Measurements from ENCODE around the gene RNF123. TPM values are rescaled to one million over a fixed set of nuclear protein-coding genes. Genes with fewer than 3 reads are reported as not detected.
A peak's percentile ranks its signal among the peaks of the same experiment; 100 is the strongest.

The RNF123 gene
- total and polyA plus RNA-seq, 10 of the 15 experiments (the other 5 are each of a cell fraction or from before 2014, with no cell fraction given) = 4.2 to 31.5 (median 17.6) TPM

DNA sequence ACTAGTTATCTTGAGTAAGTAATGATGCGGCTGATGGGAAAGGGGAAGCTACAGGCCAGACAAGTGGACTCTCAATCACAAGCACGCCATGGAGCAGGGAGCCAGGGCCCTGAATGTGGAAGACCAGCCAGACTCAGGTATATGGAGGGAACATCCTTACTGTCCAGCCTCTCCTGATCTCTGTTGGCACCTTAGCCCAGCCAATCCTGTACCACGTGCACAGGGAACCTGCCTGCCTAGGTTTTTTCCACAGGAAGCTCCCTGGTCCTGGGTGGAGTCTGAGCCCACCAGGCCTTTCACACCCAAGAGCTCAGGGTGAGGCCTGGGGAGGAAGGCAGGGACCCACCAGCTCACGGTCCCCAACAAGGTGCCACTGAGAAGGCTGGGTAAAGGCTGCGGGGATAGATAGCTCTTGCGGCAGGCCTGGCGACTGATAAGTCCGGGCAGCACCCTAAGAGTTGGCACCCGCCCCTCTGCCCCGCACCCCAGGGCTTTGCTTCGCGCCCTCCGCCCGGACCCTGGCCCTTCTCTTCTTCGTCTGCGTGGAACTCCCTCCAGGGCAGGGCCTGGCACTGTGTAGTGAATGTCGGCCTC is 16.1 kb upstream of the RNF123 start (continued):
- 0 out of 2 replicates have a peak, but pooled peaks have one; percentile 31 for TF ChIP-seq POLR2AphosphoS5 (IDR thresholded peaks at IDR 0.05; ENCODE audit: low read length)
- no peak for TF ChIP-seq POLR2AphosphoS2 (IDR thresholded peaks at IDR 0.05; ENCODE audit: low read depth, low read length)
- no peak for TF ChIP-seq POLR2A (IDR thresholded peaks at IDR 0.05; ENCODE audit: low read depth, low read length)
- TF ChIP-seq, protein P1, sequence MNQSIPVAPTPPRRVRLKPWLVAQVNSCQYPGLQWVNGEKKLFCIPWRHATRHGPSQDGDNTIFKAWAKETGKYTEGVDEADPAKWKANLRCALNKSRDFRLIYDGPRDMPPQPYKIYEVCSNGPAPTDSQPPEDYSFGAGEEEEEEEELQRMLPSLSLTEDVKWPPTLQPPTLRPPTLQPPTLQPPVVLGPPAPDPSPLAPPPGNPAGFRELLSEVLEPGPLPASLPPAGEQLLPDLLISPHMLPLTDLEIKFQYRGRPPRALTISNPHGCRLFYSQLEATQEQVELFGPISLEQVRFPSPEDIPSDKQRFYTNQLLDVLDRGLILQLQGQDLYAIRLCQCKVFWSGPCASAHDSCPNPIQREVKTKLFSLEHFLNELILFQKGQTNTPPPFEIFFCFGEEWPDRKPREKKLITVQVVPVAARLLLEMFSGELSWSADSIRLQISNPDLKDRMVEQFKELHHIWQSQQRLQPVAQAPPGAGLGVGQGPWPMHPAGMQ (IDR thresholded peaks at IDR 0.05; ENCODE audit: borderline replicate concordance) = no peak
- TF ChIP-seq IKZF1 (conservative IDR thresholded peaks at IDR 0.05) = no peak
- TF ChIP-seq, protein P2, sequence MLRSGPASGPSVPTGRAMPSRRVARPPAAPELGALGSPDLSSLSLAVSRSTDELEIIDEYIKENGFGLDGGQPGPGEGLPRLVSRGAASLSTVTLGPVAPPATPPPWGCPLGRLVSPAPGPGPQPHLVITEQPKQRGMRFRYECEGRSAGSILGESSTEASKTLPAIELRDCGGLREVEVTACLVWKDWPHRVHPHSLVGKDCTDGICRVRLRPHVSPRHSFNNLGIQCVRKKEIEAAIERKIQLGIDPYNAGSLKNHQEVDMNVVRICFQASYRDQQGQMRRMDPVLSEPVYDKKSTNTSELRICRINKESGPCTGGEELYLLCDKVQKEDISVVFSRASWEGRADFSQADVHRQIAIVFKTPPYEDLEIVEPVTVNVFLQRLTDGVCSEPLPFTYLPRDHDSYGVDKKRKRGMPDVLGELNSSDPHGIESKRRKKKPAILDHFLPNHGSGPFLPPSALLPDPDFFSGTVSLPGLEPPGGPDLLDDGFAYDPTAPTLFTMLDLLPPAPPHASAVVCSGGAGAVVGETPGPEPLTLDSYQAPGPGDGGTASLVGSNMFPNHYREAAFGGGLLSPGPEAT (IDR thresholded peaks at IDR 0.05; ENCODE audit: low read depth) = no peak
- no peak for TF ChIP-seq MYB (IDR thresholded peaks at IDR 0.05; ENCODE audit: borderline replicate concordance, low read depth, low read length)
- no peak for TF ChIP-seq NFYB (IDR thresholded peaks at IDR 0.05; ENCODE audit: insufficient read depth, low read depth, low read length)
- TF ChIP-seq EP300 (IDR thresholded peaks at IDR 0.05; ENCODE audit: borderline replicate concordance in 1 of 2, control insufficient read depth in 1 of 2, low read depth in 2 of 2, low read length in 2 of 2) = no peak
- TF ChIP-seq ZNF384 (IDR thresholded peaks at IDR 0.05; ENCODE audit: borderline replicate concordance, low read depth, low read length) = no peak
